ENCODE data around the gene CDH23.

CDH23 gene

GRCh38 chr10:71646592-71647292 is 250.0 kb downstream of the CDH23 start:
- no peak for DNase-seq

- no peak for DNase-seq
Measured at GRCh38 chr10:71647526-71648253, 251.0 kb downstream of the CDH23 start.

GRCh38 chr10:71648254-71648932 is 251.7 kb downstream of the CDH23 start:
- no peak for DNase-seq

DNA sequence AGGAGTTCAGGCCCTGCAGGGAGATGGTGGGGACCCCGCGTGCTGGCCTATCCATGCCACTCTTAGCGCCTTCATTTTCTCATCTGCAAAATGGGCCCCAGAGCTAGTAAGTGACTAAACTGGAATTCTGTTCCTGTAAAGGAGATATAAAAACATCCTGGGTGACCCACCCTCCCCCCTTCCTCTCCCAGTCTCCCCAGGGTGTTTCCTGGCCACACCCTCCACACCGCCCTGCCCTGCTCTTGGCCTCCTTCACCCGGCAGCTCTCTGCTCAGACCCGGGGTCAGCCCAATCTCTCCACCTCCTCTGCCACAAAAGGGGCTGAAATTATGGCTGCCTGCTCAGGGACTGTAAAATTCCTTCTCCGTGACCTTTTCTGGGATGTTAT is 252.2 kb downstream of the CDH23 start:
- no peak for DNase-seq

- no peak for DNase-seq
Measured at GRCh38 chr10:71649631-71650030, 252.9 kb downstream of the CDH23 start.

DNA sequence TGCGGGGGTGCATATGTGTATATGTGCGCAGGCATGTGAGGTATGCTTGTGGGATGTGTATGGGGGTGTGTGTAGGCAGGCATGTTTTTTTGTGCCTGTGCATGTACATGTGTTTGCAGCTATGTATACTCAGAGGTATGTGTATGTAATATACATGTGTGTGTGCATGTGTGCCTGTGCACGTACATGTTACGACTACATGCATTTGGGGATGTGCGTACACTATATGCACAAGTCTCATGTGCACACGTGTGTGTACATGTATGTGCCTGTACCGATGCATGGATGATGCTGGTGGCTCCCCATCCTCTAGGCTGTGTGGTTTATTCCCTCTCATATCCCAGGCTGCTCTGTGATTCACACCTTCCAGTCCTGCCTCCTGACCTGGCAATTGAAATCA is 253.7 kb downstream of the CDH23 start:
- no peak for DNase-seq

DNA sequence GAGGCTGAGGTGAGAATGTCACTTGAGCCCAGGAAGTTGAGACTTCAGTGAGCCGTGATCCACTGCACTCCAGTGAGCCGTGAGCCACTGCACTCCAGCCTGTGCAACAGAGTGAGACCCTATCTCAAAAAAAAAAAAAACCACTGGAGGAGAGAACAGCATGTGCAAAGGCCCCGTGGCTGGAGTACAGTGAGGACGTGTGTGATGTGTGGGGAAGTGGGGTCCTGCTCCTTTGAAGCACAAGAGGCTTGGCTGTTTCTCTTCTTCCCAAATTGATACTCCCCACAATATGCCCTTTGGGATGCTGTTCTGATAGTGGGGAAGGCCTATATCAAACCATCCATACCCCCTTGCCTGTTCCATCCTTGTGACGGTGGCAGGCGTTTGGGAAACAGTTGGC is 254.7 kb downstream of the CDH23 start:
- DNase-seq: no peak

DNA sequence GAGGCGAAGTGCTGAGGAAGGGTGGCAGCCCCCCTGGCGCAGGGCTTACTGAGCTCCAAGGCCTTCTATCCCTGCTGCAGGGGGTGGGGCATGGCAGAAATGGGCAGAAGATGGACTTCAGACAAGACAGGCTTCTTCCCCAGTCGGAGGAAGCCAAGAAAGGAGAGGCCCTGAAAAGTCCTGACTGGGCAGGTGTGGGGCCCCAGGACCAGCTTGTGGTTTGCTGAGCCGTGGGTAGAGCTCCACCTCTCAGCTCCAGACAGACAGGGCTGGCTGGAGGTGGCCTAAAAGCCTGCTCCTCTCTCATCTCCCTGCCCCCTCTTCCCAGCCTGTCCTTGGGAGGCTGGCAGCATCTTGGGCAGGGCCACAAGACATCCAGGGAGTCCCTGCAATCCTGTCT is 255.2 kb downstream of the CDH23 start:
- no peak for DNase-seq

DNA sequence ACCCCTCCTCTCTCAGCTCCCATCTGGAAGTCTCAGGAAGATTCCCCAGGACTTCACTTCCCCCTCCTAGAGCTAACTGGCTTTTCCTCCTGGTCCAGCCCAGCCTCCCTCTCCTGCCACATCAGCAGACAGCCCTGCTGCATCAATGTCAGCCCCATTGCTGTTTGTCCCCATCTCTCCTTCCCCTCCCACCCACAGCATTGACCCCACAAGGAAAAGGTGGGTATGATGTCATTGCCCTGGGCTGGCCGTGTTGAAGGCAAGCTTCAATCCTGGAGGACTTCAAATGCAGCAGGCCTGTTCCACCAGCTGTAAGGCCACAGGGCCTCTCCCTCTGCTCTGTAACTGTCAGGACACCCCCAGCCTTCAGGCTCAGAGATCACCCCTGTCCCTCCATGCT is 256.3 kb downstream of the CDH23 start:
- DNase-seq: no peak

- DNase-seq: no peak
Measured at GRCh38 chr10:71656220-71656619, 259.5 kb downstream of the CDH23 start.

GRCh38 chr10:71657604-71658466 is 261.1 kb downstream of the CDH23 start:
- no peak for DNase-seq

DNA sequence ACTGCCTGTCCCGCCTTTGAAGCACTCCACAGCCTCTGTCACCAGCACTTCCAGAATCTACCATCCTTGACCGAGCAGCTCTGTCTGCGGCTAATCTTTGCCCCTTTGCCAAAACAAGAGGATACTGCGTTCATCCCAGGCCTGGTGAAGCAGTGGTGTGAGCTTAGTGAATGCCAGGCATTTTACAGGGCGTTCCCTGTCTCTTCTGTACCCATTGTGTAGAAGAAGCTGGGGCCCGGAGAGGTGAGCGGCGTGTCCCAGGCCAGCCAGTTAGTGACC is 261.7 kb downstream of the CDH23 start:
- DNase-seq: no peak

DNA sequence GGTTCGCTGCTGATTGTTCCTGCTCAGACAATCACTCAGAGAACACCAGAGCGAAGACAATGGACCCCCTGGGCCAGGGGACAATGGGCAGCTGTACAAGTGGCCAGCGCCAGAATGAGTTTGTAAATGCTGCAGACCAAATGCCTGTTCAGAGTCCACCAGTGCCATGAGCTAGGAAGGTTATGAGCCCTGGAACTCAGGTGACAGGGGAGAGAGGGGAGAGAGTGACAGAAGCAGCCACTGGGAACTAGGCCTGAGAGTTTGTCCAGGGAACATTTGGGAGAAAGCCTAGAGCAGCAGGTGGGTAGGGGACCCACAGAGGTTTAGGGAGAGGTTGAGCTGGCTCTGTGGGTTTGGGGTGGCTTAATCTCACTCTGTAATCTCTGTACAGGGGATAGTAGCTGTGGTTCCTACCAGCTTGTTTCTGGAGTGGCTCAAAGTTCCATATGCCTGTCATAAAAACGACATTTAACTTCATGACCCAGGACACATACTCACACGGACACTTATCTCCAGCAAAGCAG is 262.5 kb downstream of the CDH23 start:
- no peak for DNase-seq

GRCh38 chr10:71659737-71660136 is 263.0 kb downstream of the CDH23 start:
- no peak for DNase-seq

DNA sequence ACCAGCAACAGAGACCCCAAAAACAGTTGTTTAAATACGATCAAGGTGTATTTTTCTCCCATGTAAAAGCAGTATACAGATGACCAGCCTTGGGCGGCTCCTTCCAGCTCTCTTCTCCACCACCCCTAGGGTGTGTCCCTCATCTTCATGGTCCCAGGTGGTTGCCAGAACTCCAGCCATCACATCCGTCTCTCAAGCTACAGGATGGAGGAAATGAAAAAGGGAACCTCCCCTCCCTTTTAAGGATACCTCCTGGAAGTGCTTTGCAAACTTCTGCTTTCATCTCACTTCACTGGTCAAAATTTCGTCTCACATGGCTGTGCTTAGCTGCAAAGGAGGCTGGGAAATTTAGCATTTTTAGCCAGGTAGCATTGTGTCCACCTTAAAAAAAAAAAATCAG is 263.6 kb downstream of the CDH23 start:
- DNase-seq: no peak

GRCh38 chr10:71661060-71661622 is 264.4 kb downstream of the CDH23 start:
- DNase-seq: no peak

- DNase-seq: no peak
Measured at GRCh38 chr10:71661779-71662336, 265.1 kb downstream of the CDH23 start.

- no peak for DNase-seq
Measured at GRCh38 chr10:71663311-71663710, 266.6 kb downstream of the CDH23 start.

- DNase-seq: no peak
Measured at GRCh38 chr10:71664585-71664984, 267.9 kb downstream of the CDH23 start.

DNA sequence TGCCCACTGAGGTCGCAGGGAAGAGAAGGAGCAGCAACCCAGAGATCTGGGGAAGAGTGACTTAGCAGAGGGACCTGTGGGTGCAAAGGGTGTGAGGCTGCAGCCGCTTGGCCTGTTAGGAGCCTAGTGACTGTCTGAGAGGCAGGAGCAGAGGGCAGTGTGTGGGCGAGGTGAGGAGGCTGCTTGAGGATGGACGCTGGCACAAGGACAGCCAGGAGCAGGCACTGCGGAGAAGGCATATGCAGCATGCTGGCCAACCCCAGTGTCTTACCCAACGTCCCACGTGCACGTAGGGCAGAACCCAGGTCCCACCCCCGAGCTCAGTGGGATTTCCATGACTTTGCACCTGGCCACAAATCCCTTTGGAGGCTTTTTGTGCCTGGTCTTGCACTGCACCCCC is 268.7 kb downstream of the CDH23 start:
- DNase-seq: no peak

DNA sequence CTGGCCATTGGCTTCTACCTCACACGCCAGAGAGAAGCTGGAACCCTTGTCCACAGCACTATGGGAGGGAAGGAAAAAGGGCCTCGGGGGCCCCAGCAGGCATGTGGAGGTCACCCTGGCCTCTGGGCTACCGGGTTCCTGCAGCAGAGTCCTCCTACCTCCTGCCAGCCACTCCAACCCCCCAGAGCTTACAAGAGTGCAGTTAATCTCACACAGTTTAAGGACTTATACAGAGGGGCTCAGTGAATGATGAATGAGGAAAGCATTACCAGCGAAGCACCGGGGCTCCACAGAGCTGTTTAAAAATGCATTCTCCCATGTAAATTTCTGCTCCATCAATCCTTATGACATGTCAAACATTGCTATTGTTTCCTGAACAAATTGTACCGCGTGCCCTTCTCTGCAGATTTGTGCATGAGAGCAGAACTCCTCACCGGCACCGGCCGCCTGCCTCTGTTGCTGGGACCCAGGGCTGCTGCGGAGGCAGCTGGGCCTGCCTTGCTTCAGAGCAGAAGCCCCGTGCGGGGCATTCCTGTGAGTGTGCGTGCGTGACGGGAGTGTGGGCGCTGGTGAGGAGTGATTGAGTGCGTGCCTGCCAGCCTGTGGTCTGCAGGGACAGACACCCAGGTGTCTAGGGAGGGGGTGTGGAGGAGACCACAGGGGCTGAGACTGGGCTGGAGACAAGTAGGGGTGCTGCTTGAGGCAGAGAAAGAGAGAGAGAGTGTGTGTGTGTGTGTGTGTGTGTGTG is 270.1 kb downstream of the CDH23 start:
- DNase-seq: no peak

GRCh38 chr10:71667387-71667752 is 270.6 kb downstream of the CDH23 start:
- DNase-seq: no peak
